ENCODE measurements around the gene NPTN. TPM values are rescaled to one million over a fixed set of nuclear protein-coding genes. Genes with fewer than 3 reads are reported as not detected.
A peak's percentile ranks its signal among the peaks of the same experiment; 100 is the strongest.

NPTN gene
- total RNA-seq, 5 donors from 2014 or later (not counting 1 experiment from before 2014, with no cell fraction given): 24.7 to 34.9 (median 33.1) TPM

DNA sequence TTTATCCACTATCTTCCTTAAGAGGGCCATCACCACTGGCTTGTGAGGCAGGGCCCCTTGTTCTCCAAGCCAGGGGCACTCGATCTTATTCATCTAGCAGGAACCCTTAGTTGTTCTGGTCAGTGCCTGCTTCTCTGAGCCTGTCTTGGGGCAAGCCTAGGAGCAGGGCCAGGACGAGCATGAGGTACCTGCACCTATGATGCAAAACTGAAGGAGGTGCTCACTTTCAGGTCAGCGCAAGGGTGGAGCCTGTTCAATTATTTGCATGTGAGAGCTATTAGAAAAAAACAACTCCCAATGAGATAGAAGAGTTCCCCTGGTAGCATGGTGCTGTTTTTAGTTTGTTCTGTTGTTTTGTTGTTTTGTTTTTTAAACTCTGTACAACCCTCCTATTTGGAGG is 46.0 kb upstream of the NPTN start:
- Mint-ChIP-seq H3K27me3 (peaks cover 34 to 39% of the 10 kb centered on the region in 2 donors), H3K4me1 (peaks cover 0 to 8% (median 8%) of the 10 kb centered on the region in 3 donors), H3K27ac (no peak overlapping the region), H3K4me3 (no peak overlapping the region), H3K36me3 (no peaks in the 10 kb centered on the region), H3K9me3 (no peaks in the 10 kb centered on the region)
- H3K27ac ChIP-seq (ENCODE audit: low read length): no peak overlapping the region
- H3K9me3 ChIP-seq: no peaks in the 10 kb centered on the region
- CTCF ChIA-PET: interaction anchor here (0.6 to 4.3 kb wide), 2 partner anchors 20 to 21 kb away, joined by 3 to 33 read pairs; no protein-coding TSS in a partner anchor
- H3K36me3 ChIP-seq (ENCODE audit: control insufficient read depth in 2 of 2, extremely low read depth in 1 of 2, insufficient read depth in 1 of 2, low read length in 1 of 2): no peaks in the 10 kb centered on the region
- peaks cover 0 to 6% of the 10 kb centered on the region in 2 experiments for H3K4me1 ChIP-seq (ENCODE audit: control insufficient read depth in 1 of 2, extremely low read depth in 1 of 2, insufficient read depth in 2 of 2, low read length in 2 of 2)
- ATAC-seq (replicated peaks in 1 of 4) (no peak), DNase-seq (no peak)
- H3K4me3 ChIP-seq (ENCODE audit: control insufficient read depth in 1 of 2, extremely low read depth in 1 of 2, low read length in 1 of 2): no peak overlapping the region
- H3K27me3 ChIP-seq (replicated peaks in 1 of 2; ENCODE audit: control insufficient read depth in 2 of 2, extremely low read depth in 1 of 2, insufficient read depth in 2 of 2, low read length in 1 of 2): peaks cover 0 to 36% of the 10 kb centered on the region in 2 experiments
- POLR2A ChIA-PET: no interaction called here
- 73% methylated on average over 1 of the region's 3 CpGs for WGBS (ENCODE audit: insufficient coverage)

DNA sequence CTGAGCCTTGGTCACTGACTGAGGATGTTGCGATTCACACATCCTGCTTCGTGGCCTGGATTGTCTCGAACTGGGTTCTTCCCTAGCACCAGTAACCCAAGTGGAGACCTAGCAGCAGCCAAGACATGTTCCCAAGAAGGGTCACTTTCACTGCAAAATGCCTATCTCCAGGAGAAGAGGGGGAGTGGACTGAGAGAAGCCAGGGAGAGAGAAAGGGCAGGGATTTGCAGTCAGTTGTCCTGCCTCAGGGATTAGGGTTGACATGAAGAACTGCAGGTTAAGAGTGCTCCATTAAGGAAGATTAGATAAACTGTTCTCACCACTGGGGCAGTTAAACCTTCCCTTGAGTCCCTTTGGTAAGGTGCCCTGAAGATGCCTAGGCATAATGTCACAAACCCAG is 45.3 kb upstream of the NPTN start:
- H3K27ac ChIP-seq (ENCODE audit: low read length): no peak overlapping the region
- no peak overlapping the region for H3K27ac Mint-ChIP-seq
- H3K4me3 ChIP-seq (ENCODE audit: control insufficient read depth in 1 of 2, extremely low read depth in 1 of 2, low read length in 1 of 2): no peak overlapping the region
- no peaks in the 10 kb centered on the region for H3K9me3 Mint-ChIP-seq
- peaks cover 0 to 31% of the 10 kb centered on the region in 2 experiments for H3K27me3 ChIP-seq (replicated peaks in 1 of 2; ENCODE audit: control insufficient read depth in 2 of 2, extremely low read depth in 1 of 2, insufficient read depth in 2 of 2, low read length in 1 of 2)
- H3K27me3 Mint-ChIP-seq: peaks cover 36 to 39% of the 10 kb centered on the region in 2 donors
- H3K36me3 ChIP-seq (ENCODE audit: control insufficient read depth in 2 of 2, extremely low read depth in 1 of 2, insufficient read depth in 1 of 2, low read length in 1 of 2): no peaks in the 10 kb centered on the region
- CTCF ChIA-PET: interaction anchor here (0.5 to 4.3 kb wide), 6 partner anchors 20 to 88 kb away, joined by 3 to 37 read pairs (median 6); no protein-coding TSS in a partner anchor
- no peaks in the 10 kb centered on the region for H3K36me3 Mint-ChIP-seq
- H3K4me1 ChIP-seq (ENCODE audit: control insufficient read depth in 1 of 2, extremely low read depth in 1 of 2, insufficient read depth in 2 of 2, low read length in 2 of 2): peaks cover 0 to under 1% of the 10 kb centered on the region in 2 experiments
- H3K9me3 ChIP-seq: no peaks in the 10 kb centered on the region
- ATAC-seq (replicated peaks in 1 of 4) (no peak), DNase-seq (no peak)
- POLR2A ChIA-PET: no interaction called here
- H3K4me3 Mint-ChIP-seq: no peak overlapping the region
- WGBS (ENCODE audit: insufficient coverage): 0% methylated on average over 1 of the region's 3 CpGs
- peaks cover 0 to 5% (median 4%) of the 10 kb centered on the region in 3 donors for H3K4me1 Mint-ChIP-seq

DNA sequence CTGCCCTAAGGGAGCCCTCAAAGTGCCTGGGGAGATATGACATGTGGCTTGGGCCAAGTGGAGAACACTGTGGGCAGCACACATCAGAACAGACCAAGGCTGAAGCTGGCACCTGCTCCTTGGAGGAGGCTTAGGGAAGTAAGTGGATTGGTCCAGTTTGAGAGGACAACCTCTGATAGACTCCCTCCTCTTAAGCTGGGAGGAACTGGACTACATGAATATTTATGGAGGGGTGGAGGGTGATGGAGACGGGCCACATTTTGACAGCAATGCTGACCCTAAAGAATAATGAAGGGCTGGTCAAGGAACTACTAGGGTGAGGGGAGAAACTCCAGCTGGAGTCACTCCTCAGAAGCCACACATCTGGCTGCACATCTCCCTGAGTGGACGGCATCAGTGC is 44.5 kb upstream of the NPTN start:
- Histone ChIP-seq H3K27ac (ENCODE audit: low read length) (no peak overlapping the region), H3K4me1 (ENCODE audit: control insufficient read depth in 1 of 2, extremely low read depth in 1 of 2, insufficient read depth in 2 of 2, low read length in 2 of 2) (no peaks in the 10 kb centered on the region), H3K36me3 (ENCODE audit: control insufficient read depth in 2 of 2, extremely low read depth in 1 of 2, insufficient read depth in 1 of 2, low read length in 1 of 2) (no peaks in the 10 kb centered on the region), H3K27me3 (replicated peaks in 1 of 2; ENCODE audit: control insufficient read depth in 2 of 2, extremely low read depth in 1 of 2, insufficient read depth in 2 of 2, low read length in 1 of 2) (peaks cover 0 to 30% of the 10 kb centered on the region in 2 experiments), H3K9me3 (no peaks in the 10 kb centered on the region), H3K4me3 (ENCODE audit: control insufficient read depth in 1 of 2, extremely low read depth in 1 of 2, low read length in 1 of 2) (no peak overlapping the region)
- no peaks in the 10 kb centered on the region for H3K4me1 Mint-ChIP-seq
- CTCF ChIA-PET: interaction anchor here (0.9 to 4.3 kb wide), 9 partner anchors 16 to 120 kb away, joined by 3 to 37 read pairs (median 4); no protein-coding TSS in a partner anchor
- 63% methylated on average over 1 of the region's 2 CpGs for WGBS (ENCODE audit: insufficient coverage)
- DNase-seq (no peak), ATAC-seq (replicated peaks in 1 of 4) (no peak)
- H3K27ac Mint-ChIP-seq: no peak overlapping the region
- H3K36me3 Mint-ChIP-seq: no peaks in the 10 kb centered on the region
- H3K4me3 Mint-ChIP-seq: no peak overlapping the region
- POLR2A ChIA-PET: no interaction called here
- peaks cover 34 to 37% of the 10 kb centered on the region in 2 donors for H3K27me3 Mint-ChIP-seq
- H3K9me3 Mint-ChIP-seq: no peaks in the 10 kb centered on the region

DNA sequence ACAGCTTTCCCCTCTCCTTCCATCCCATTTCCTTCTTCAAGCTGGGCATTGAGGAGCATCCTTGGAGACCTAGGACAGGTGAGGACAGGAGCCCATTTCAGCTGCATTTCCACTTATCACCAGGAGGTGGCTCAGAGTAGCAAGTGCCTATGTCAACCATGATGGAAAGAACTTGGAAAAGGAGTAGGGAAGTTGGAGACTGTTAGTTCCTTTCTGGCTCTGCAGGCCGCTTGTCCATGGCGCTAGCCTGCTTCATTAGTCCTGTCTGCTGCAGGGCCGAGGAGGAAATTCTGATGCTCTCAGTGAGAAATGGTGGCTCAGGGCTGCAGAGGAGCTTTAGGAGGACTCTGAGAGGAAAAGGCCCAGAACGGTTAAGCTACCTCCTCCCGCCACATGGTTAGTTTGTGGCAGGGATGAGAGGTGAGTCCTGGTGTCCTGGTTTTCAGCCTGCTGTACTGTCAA is 44.0 kb upstream of the NPTN start:
- no peaks in the 10 kb centered on the region for H3K9me3 ChIP-seq
- H3K9me3 Mint-ChIP-seq: no peaks in the 10 kb centered on the region
- H3K36me3 ChIP-seq (ENCODE audit: control insufficient read depth in 2 of 2, extremely low read depth in 1 of 2, insufficient read depth in 1 of 2, low read length in 1 of 2): no peaks in the 10 kb centered on the region
- CTCF ChIA-PET: interaction anchor here (0.5 to 4.3 kb wide), 11 partner anchors 17 to 550 kb away, joined by 3 to 37 read pairs (median 3); no protein-coding TSS in a partner anchor
- H3K27me3 Mint-ChIP-seq: peaks cover 33 to 34% of the 10 kb centered on the region in 2 donors
- H3K4me3 ChIP-seq (ENCODE audit: control insufficient read depth in 1 of 2, extremely low read depth in 1 of 2, low read length in 1 of 2): no peak overlapping the region
- ATAC-seq (replicated peaks in 1 of 4): peak in 2 of 4 experiments; percentile 41 to 55
- no peak overlapping the region for H3K27ac ChIP-seq (ENCODE audit: low read length)
- H3K4me1 Mint-ChIP-seq: no peaks in the 10 kb centered on the region
- H3K36me3 Mint-ChIP-seq: no peaks in the 10 kb centered on the region
- DNase-seq: peak in 29 of 35 experiments; percentile 8 to 76 (median 37)
- no peak overlapping the region for H3K27ac Mint-ChIP-seq
- no peaks in the 10 kb centered on the region for H3K4me1 ChIP-seq (ENCODE audit: control insufficient read depth in 1 of 2, extremely low read depth in 1 of 2, insufficient read depth in 2 of 2, low read length in 2 of 2)
- POLR2A ChIA-PET: no interaction called here
- peaks cover 0 to 25% of the 10 kb centered on the region in 2 experiments for H3K27me3 ChIP-seq (replicated peaks in 1 of 2; ENCODE audit: control insufficient read depth in 2 of 2, extremely low read depth in 1 of 2, insufficient read depth in 2 of 2, low read length in 1 of 2)
- WGBS (ENCODE audit: insufficient coverage): 59% methylated on average over 3 of the region's 5 CpGs
- H3K4me3 Mint-ChIP-seq: no peak overlapping the region

DNA sequence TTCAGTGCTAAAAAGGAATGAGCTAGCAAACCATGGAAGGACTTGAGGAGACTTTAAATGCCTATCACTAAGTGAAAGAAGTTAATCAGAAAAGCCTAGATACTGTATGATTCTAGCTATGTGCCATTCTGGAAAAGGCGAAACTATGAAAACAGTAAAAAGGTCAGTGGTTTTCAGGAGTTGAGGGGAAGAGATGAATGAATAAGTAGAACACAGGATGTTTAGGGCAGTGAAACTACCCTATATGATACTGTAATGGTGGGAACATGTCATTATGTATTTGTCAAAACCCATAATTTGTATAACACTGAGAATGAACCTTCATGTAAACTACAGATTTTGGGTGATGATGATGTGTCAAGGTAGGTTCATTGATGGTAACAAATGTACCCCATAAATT is 41.4 kb upstream of the NPTN start:
- Mint-ChIP-seq H3K27me3 (peaks cover 42 to 44% of the 10 kb centered on the region in 2 donors), H3K9me3 (no peaks in the 10 kb centered on the region), H3K4me3 (no peak overlapping the region), H3K4me1 (no peaks in the 10 kb centered on the region), H3K27ac (no peak overlapping the region), H3K36me3 (no peaks in the 10 kb centered on the region)
- Histone ChIP-seq H3K4me3 (ENCODE audit: control insufficient read depth in 1 of 2, extremely low read depth in 1 of 2, low read length in 1 of 2) (no peak overlapping the region), H3K9me3 (no peaks in the 10 kb centered on the region), H3K4me1 (ENCODE audit: control insufficient read depth in 1 of 2, extremely low read depth in 1 of 2, insufficient read depth in 2 of 2, low read length in 2 of 2) (no peaks in the 10 kb centered on the region), H3K27me3 (replicated peaks in 1 of 2; ENCODE audit: control insufficient read depth in 2 of 2, extremely low read depth in 1 of 2, insufficient read depth in 2 of 2, low read length in 1 of 2) (peaks cover 0 to 38% of the 10 kb centered on the region in 2 experiments), H3K36me3 (ENCODE audit: control insufficient read depth in 2 of 2, extremely low read depth in 1 of 2, insufficient read depth in 1 of 2, low read length in 1 of 2) (no peaks in the 10 kb centered on the region), H3K27ac (ENCODE audit: low read length) (no peak overlapping the region)
- POLR2A ChIA-PET: no interaction called here
- DNase-seq (no peak), ATAC-seq (replicated peaks in 1 of 4) (no peak)
- CTCF ChIA-PET: interaction anchor here in 1 of 2 donors (1.0 kb wide), 1 partner anchor 25 kb away, joined by 3 read pairs; no protein-coding TSS in a partner anchor
- WGBS (ENCODE audit: insufficient coverage): no CpG with 5 or more reads among the region's 1 CpG

DNA sequence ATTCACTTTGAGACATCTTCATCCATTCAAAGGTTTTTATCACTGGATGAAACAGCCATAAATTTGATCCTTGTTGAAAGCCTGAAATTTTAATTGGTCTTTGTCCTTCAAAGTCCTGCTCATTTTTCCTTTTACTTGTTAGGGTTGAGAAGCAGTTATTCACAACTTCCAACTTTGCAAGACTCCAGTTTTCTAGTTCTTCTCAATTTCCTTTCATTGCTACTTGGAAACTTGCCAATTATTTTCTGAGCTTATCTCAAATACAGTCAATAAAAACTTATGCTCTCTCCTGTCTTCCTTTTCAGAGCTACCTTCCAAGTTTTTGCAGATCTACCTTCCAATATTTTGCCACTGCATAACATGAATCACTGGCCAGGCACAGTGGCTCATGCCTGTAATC is 27.3 kb upstream of the NPTN start:
- H3K4me3 Mint-ChIP-seq: no peak overlapping the region
- Histone ChIP-seq H3K4me3 (ENCODE audit: control insufficient read depth in 1 of 2, extremely low read depth in 1 of 2, low read length in 1 of 2) (no peak overlapping the region), H3K27ac (ENCODE audit: low read length) (no peak overlapping the region), H3K36me3 (ENCODE audit: control insufficient read depth in 2 of 2, extremely low read depth in 1 of 2, insufficient read depth in 1 of 2, low read length in 1 of 2) (no peaks in the 10 kb centered on the region), H3K27me3 (replicated peaks in 1 of 2; ENCODE audit: control insufficient read depth in 2 of 2, extremely low read depth in 1 of 2, insufficient read depth in 2 of 2, low read length in 1 of 2) (peaks cover 0 to 8% of the 10 kb centered on the region in 2 experiments), H3K4me1 (ENCODE audit: control insufficient read depth in 1 of 2, extremely low read depth in 1 of 2, insufficient read depth in 2 of 2, low read length in 2 of 2) (no peaks in the 10 kb centered on the region), H3K9me3 (no peaks in the 10 kb centered on the region)
- H3K4me1 Mint-ChIP-seq: peaks cover 7 to 10% (median 9%) of the 10 kb centered on the region in 3 donors
- CTCF ChIA-PET: interaction anchor here in 1 of 2 donors (0.9 kb wide), 1 partner anchor 19 kb away, joined by 3 read pairs; no protein-coding TSS in a partner anchor
- no peak overlapping the region for H3K27ac Mint-ChIP-seq
- H3K27me3 Mint-ChIP-seq: peaks cover 32 to 33% of the 10 kb centered on the region in 2 donors
- peaks cover 0 to 7% (median 1%) of the 10 kb centered on the region in 3 donors for H3K9me3 Mint-ChIP-seq
- POLR2A ChIA-PET: no interaction called here
- DNase-seq: no peak
- peaks cover 4% of the 10 kb centered on the region for H3K36me3 Mint-ChIP-seq
- no peak for ATAC-seq (replicated peaks in 1 of 4)

Measured in T-cell (primary cell).